Body of pancreas (tissue), 4 donors: ENCODE measurements around the gene TTC9B. TPM values are rescaled to one million over a fixed set of nuclear protein-coding genes. Genes with fewer than 3 reads are reported as not detected.

Experiments
- ATAC-seq: fragments of 150-250 bp; one replicate; pipeline ENCODE4 v1.9.1; 2016
- DNase-seq, 4 donors: peaks; one replicate each; pipeline ENCODE4 v3.0.0-alpha.2; 2019
- H3K27ac ChIP-seq, 4 donors: fragments of 200-600 bp; sonication (generic); 1 replicate in 3 of 4; 2 replicates in 1 of 4; pipeline versions ENCODE4 v1.5.1 to v1.6.1; 2016 to 2019; ENCODE audit warnings: mild to moderate bottlenecking in 1 of 4, mixed read lengths in 1 of 4, moderate library complexity in 1 of 4
- H3K27me3 ChIP-seq, 2 donors: fragments of 200-600 bp; sonication (generic); one replicate each; pipeline ENCODE4 v1.6.0; 2016; ENCODE audit warnings: mild to moderate bottlenecking in 1 of 2
- H3K36me3 ChIP-seq, 2 donors: fragments of 200-600 bp; sonication (generic); replicated peaks in 1 of 2; 2 replicates each; pipeline ENCODE4 v1.5.1; 2016; ENCODE audit warnings: low read depth in 2 of 2; ENCODE audit not compliant: insufficient read depth in 1 of 2
- H3K4me1 ChIP-seq: fragments of 200-600 bp; sonication (generic); one replicate; pipeline ENCODE4 v1.6.0; 2016
- H3K4me3 ChIP-seq, 2 donors: fragments of 200-600 bp; sonication (generic); 1 replicate in 1 of 2; 2 replicates in 1 of 2; pipeline ENCODE4 v1.5.1; 2016 to 2019
- H3K9me3 ChIP-seq, 3 donors: fragments of 200-600 bp; sonication (generic); 1 replicate in 2 of 3; 2 replicates in 1 of 3; pipeline ENCODE4 v1.5.1; 2016
- POLR2A ChIP-seq, 3 donors: fragments of 450-650 bp; IDR thresholded peaks; one replicate each; pipeline ENCODE4 v1.6.1; 2016; ENCODE audit warnings: antibody characterized with exemption in 3 of 3, mild to moderate bottlenecking in 2 of 3
- WGBS, 2 donors: methylation state at CpG; one replicate each; pipeline ENCODE4 v1.1.5; 2017; 5-methylcytosine and 5-hydroxymethylcytosine counted together
- intact Hi-C: fragments of 100-400 bp; cut with DNase I; formaldehyde crosslinking; loops from one replicate; pipeline ENCODE4 v1.15.1; 2023
- total RNA-seq, 2 donors: library from RNA; depleted of rRNA; stranded (reverse); fragments of >200 nt; gene quantifications; one replicate each; pipeline ENCODE4 v1.1.0, GENCODE V29; 2016
- TF ChIP-seq, protein P1 (sequence below), 7 experiments: fragments of 450-650 bp in 4 of 7; fragments of 200-600 bp in 3 of 7; sonication (generic) in 3 of 7; IDR thresholded peaks; one replicate each; pipeline ENCODE4 v1.5.1; 2016 to 2019; ENCODE audit warnings: antibody characterized with exemption in 7 of 7

The TTC9B gene
- total RNA-seq, 2 donors from 2014 or later: not detected

DNA sequence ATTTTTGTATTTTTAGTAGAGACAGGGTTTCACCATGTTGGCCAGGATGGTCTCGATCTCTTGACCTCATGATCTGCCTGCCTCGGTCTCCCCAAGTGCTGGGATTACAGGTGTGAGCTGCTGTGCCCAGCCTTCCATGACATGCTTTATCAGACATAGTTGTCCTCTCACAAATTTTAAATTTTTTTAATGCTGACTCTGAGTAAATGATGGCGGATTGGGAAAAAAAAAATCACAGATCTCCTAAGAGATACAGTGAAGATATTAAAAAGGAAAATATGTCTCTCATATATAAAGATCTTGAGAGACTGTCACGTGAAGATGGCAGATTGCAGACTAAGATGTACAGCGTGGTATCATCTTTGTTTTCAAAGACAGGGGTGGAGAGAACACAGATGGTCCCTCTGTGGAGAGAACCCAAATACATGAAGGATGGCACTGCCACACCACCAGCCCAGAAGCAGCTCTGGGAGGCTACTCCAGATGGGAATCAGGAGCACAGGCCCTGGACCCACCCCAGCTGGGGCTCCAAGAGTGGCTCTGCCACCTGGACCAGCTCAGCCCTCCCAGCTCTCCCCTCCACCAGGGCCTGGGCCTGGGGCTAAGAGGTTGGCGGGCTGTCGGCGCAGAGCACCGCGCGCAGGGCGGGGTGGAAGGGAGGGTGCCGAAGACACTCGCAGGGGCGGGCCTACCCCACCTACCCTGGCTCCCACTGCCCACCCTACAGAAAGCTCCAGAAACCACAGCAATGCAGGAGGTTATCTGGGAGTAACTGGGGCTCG lies 28.3 kb upstream of the TTC9B start:
- no peak for DNase-seq
- Histone ChIP-seq H3K36me3 (peaks cover 0 to 2% of the 10 kb centered on the region in 2 donors), H3K4me1 (peaks cover under 1% of the 10 kb centered on the region), H3K27me3 (no peaks in the 10 kb centered on the region), H3K9me3 (no peaks in the 10 kb centered on the region), H3K4me3 (no peak overlapping the region), H3K27ac (no peak overlapping the region)
- no peak for ATAC-seq
- TF ChIP-seq, protein P1, sequence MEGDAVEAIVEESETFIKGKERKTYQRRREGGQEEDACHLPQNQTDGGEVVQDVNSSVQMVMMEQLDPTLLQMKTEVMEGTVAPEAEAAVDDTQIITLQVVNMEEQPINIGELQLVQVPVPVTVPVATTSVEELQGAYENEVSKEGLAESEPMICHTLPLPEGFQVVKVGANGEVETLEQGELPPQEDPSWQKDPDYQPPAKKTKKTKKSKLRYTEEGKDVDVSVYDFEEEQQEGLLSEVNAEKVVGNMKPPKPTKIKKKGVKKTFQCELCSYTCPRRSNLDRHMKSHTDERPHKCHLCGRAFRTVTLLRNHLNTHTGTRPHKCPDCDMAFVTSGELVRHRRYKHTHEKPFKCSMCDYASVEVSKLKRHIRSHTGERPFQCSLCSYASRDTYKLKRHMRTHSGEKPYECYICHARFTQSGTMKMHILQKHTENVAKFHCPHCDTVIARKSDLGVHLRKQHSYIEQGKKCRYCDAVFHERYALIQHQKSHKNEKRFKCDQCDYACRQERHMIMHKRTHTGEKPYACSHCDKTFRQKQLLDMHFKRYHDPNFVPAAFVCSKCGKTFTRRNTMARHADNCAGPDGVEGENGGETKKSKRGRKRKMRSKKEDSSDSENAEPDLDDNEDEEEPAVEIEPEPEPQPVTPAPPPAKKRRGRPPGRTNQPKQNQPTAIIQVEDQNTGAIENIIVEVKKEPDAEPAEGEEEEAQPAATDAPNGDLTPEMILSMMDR (IDR thresholded peaks at IDR 0.05): no peak
- intact Hi-C loops: no loop called here
- 90 to 95% methylated on average over 12 to 16 of the region's 16 CpGs for WGBS, 2 donors

DNA sequence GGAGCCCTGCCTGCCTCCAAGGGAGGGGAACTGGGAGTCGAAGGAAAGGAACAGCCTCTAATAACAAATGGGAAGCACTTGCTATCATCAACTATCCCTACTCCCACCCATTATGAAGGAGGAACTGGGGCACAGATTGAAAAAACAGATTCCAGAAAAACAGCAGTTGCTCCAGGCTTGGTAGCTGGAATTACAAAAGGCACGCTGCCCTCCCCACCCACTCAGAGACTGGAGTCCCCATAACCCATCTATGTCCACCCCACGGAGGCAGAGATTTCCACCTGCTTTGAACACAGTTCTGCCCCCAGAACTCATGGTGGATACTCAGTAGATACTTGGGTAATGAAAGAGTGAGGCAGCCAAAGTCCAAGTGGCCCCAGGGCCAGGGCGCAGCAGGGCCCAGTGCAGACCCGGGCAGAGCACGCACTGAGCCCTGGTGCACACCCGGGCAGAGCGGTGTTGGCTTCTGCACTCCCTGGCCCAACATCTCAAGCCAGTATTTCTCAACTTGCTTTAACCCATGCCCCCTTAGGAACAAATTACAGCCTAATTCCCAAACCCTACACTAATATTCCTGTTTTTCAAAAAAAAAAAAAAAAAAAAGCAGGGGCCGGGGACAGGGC lies 27.4 kb upstream of the TTC9B start:
- ATAC-seq (no peak), DNase-seq (no peak)
- H3K27me3 ChIP-seq: no peaks in the 10 kb centered on the region
- no peaks in the 10 kb centered on the region for H3K4me1 ChIP-seq
- TF ChIP-seq POLR2A (IDR thresholded peaks at IDR 0.05): no peak
- H3K36me3 ChIP-seq: peaks cover 0 to 2% of the 10 kb centered on the region in 2 donors
- no peaks in the 10 kb centered on the region for H3K9me3 ChIP-seq
- WGBS, 2 donors: 89 to 95% methylated on average over 9 of the region's 9 CpGs
- no peak overlapping the region for H3K27ac ChIP-seq
- intact Hi-C loops: no loop called here
- H3K4me3 ChIP-seq: no peak overlapping the region

DNA sequence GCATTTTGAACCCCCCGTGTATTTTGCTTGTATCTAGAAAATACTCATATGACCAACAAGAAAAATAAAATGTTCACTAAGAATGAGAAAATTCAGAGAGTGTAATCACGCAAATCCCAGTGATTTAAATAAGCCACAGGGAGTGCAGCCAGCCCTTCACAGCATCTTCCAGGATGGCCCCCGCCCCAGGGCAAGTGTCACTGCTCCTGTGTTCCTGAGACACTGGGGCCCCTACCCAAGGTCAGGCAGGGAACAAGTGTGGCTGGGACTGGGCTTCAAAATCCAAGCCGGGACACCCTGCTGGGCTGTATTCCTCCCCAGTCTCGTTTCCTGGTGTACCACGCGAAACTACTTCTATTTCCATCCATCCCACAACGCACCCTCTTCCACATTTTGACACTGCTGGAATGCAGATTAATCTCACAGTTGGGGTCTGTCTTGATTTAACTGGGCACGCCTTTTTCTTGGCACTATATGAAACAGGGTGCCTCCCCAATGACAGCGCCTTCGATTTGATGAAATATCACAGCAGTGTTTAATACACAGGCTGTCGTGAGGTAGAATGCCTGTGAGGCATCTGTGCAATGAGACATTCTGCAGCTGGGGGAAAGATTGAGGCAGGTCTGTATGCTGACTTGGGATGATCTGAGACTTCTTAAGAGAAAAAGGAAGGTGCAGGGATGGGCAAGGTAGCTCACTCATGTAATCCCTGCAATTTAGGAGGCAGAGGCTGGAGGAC lies 26.6 kb upstream of the TTC9B start:
- ATAC-seq: no peak
- no peaks in the 10 kb centered on the region for H3K9me3 ChIP-seq

DNA sequence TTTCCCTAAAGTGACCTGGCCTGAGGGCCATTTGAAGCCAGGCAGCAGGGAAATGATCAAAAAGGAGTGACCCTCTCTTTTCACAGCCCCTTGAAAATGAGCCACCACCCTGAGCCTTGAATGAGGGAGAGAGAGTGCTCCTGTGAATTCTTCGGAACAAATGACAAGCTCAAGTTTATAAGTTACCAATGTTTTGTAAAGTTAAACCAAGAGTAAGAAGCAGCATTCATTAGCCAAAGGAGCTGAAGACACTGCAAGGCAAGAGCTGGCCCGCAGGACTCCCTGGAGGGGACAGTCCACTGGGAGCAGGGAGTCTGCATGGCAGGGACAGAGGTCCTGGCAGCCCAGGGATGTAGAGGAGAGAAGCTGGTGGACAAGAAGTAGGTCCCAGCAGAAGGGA lies 25.0 kb upstream of the TTC9B start:
- Histone ChIP-seq H3K27me3 (no peaks in the 10 kb centered on the region), H3K4me1 (no peaks in the 10 kb centered on the region), H3K4me3 (no peak overlapping the region), H3K36me3 (peaks cover 0 to 9% of the 10 kb centered on the region in 2 donors), H3K9me3 (no peaks in the 10 kb centered on the region), H3K27ac (no peak overlapping the region)
- no peak for ATAC-seq
- no peak for DNase-seq
- TF ChIP-seq POLR2A (IDR thresholded peaks at IDR 0.05): no peak
- TF ChIP-seq, protein P1 (IDR thresholded peaks at IDR 0.05): no peak
- intact Hi-C loops: no loop called here
- WGBS, 2 donors: 79 to 93% methylated on average over 2 of the region's 2 CpGs

More for the DNA sequence above, 26.6 kb upstream of the TTC9B start:
- Histone ChIP-seq H3K27me3 (no peaks in the 10 kb centered on the region), H3K4me1 (no peaks in the 10 kb centered on the region), H3K27ac (no peak overlapping the region), H3K36me3 (peaks cover 0 to 5% of the 10 kb centered on the region in 2 donors), H3K4me3 (no peak overlapping the region)
- no peak for DNase-seq
- 74 to 82% methylated on average over 12 of the region's 12 CpGs for WGBS, 2 donors
- intact Hi-C loops: no loop called here
- no peak for TF ChIP-seq POLR2A (IDR thresholded peaks at IDR 0.05)
- TF ChIP-seq, protein P1 (IDR thresholded peaks at IDR 0.05): no peak

DNA sequence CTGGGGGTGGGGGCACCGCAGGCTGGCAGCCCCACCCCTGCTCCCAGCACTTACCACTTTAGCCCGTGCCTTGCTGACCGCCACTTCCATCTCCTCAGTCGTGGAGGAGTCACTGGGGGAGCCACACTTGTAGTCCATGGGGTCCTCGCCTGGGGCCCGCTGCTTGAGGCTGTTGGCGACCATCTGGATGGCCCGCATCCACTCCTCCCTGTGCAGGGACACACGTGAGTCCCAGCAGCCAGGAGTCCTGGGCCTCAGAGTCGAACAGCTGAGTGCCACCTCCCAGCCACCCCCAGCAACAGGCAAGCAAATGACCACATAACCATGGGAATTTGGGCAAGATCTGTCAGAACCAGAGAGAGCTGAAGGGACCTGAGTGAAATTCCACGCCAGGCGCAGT lies 24.3 kb upstream of the TTC9B start:
- Histone ChIP-seq H3K4me1 (no peaks in the 10 kb centered on the region), H3K4me3 (no peak overlapping the region), H3K36me3 (peaks cover 0 to 14% of the 10 kb centered on the region in 2 donors), H3K27me3 (no peaks in the 10 kb centered on the region), H3K9me3 (no peaks in the 10 kb centered on the region), H3K27ac (peak overlapping the region in 1 of 4 donors; percentile 13)
- ATAC-seq (no peak), DNase-seq (no peak)
- WGBS, 2 donors: 89 to 90% methylated on average over 2 to 10 of the region's 12 CpGs
- TF ChIP-seq, protein P1 (IDR thresholded peaks at IDR 0.05): no peak
- no peak for TF ChIP-seq POLR2A (IDR thresholded peaks at IDR 0.05)
- intact Hi-C loops: no loop called here
